SJCRH30 (cell line): ENCODE results near the gene OPCML. TPM values are rescaled to one million over a fixed set of nuclear protein-coding genes. Genes with fewer than 3 reads are reported as not detected.

Experiments
- DNase-seq, 2 experiments: peaks; one replicate each; pipeline ENCODE4 v3.0.0-alpha.2; 2015 to 2020
- H3K27ac ChIP-seq: fragments of 250-450 bp; sonication (Bioruptor Pico); 2 replicates; pipeline ENCODE4 v1.5.1; 2020; ENCODE audit warnings: mild to moderate bottlenecking, moderate library complexity
- H3K27me3 ChIP-seq: fragments of 250-450 bp; sonication (Bioruptor Pico); 2 replicates; pipeline ENCODE4 v1.5.1; 2020; ENCODE audit warnings: mild to moderate bottlenecking, moderate library complexity
- H3K36me3 ChIP-seq: fragments of 250-450 bp; sonication (Bioruptor Pico); 2 replicates; pipeline ENCODE4 v1.5.1; 2020; ENCODE audit warnings: mild to moderate bottlenecking, moderate library complexity
- H3K4me1 ChIP-seq: fragments of 250-450 bp; sonication (Bioruptor Pico); 2 replicates; pipeline ENCODE4 v1.5.1; 2020; ENCODE audit warnings: mild to moderate bottlenecking, moderate library complexity
- H3K4me3 ChIP-seq: fragments of 250-450 bp; sonication (Bioruptor Pico); 2 replicates; pipeline ENCODE4 v1.5.1; 2020; ENCODE audit warnings: mild to moderate bottlenecking, moderate library complexity
- H3K9me3 ChIP-seq: fragments of 250-450 bp; sonication (Bioruptor Pico); replicated peaks from 2 replicates; pipeline ENCODE4 v1.5.1; 2020; ENCODE audit warnings: mild to moderate bottlenecking, moderate library complexity
- total RNA-seq: library from RNA; depleted of rRNA; stranded (reverse); fragments of >200 nt; shearing (Covaris generic); gene quantifications from 2 replicates; pipeline ENCODE4 v1.2.3, GENCODE V29; 2014

Gene OPCML
- total RNA-seq, 1 experiment from 2014 or later, result not detected

GRCh38 chr11:133020372-133020714 lies 512.0 kb downstream of the OPCML start:
- H3K4me3 ChIP-seq, result no peak overlapping the region
- no peaks in the 10 kb centered on the region for H3K4me1 ChIP-seq
- no peaks in the 10 kb centered on the region for H3K9me3 ChIP-seq
- no peak for DNase-seq
- H3K27me3 ChIP-seq, result no peaks in the 10 kb centered on the region
- H3K27ac ChIP-seq, result no peak overlapping the region
- no peaks in the 10 kb centered on the region for H3K36me3 ChIP-seq

GRCh38 chr11:133019545-133020371 lies 512.5 kb downstream of the OPCML start:
- Histone ChIP-seq H3K4me1 (no peaks in the 10 kb centered on the region), H3K36me3 (no peaks in the 10 kb centered on the region), H3K4me3 (no peak overlapping the region)

GRCh38 chr11:133015457-133015856 lies 516.8 kb downstream of the OPCML start:
- H3K9me3 ChIP-seq, result no peaks in the 10 kb centered on the region
- no peaks in the 10 kb centered on the region for H3K36me3 ChIP-seq
- H3K27me3 ChIP-seq, result no peaks in the 10 kb centered on the region
- no peak overlapping the region for H3K27ac ChIP-seq
- no peak for DNase-seq
- H3K4me3 ChIP-seq, result no peak overlapping the region
- no peaks in the 10 kb centered on the region for H3K4me1 ChIP-seq

More at GRCh38 chr11:133019545-133020371, 512.5 kb downstream of the OPCML start:
- DNase-seq, result no peak
- H3K27me3 ChIP-seq, result no peaks in the 10 kb centered on the region
- no peak overlapping the region for H3K27ac ChIP-seq
- H3K9me3 ChIP-seq, result no peaks in the 10 kb centered on the region

GRCh38 chr11:133014337-133014736 lies 518.0 kb downstream of the OPCML start:
- no peaks in the 10 kb centered on the region for H3K4me1 ChIP-seq
- H3K27me3 ChIP-seq, result no peaks in the 10 kb centered on the region

GRCh38 chr11:133012803-133013202 lies 519.5 kb downstream of the OPCML start:
- H3K27me3 ChIP-seq, result no peaks in the 10 kb centered on the region
- H3K27ac ChIP-seq, result no peak overlapping the region
- DNase-seq, result no peak
- H3K36me3 ChIP-seq, result no peaks in the 10 kb centered on the region
- H3K9me3 ChIP-seq, result no peaks in the 10 kb centered on the region
- no peak overlapping the region for H3K4me3 ChIP-seq
- no peaks in the 10 kb centered on the region for H3K4me1 ChIP-seq

More at GRCh38 chr11:133014337-133014736, 518.0 kb downstream of the OPCML start:
- H3K9me3 ChIP-seq, result no peaks in the 10 kb centered on the region
- no peak for DNase-seq
- H3K27ac ChIP-seq, result no peak overlapping the region
- H3K4me3 ChIP-seq, result no peak overlapping the region
- no peaks in the 10 kb centered on the region for H3K36me3 ChIP-seq

GRCh38 chr11:133011604-133012003 lies 520.7 kb downstream of the OPCML start:
- Histone ChIP-seq H3K36me3 (no peaks in the 10 kb centered on the region), H3K27ac (no peak overlapping the region), H3K27me3 (no peaks in the 10 kb centered on the region)

GRCh38 chr11:133007027-133007584 lies 525.2 kb downstream of the OPCML start:
- no peaks in the 10 kb centered on the region for H3K36me3 ChIP-seq
- H3K27ac ChIP-seq, result no peak overlapping the region
- H3K27me3 ChIP-seq, result no peaks in the 10 kb centered on the region
- H3K4me3 ChIP-seq, result no peak overlapping the region
- no peaks in the 10 kb centered on the region for H3K4me1 ChIP-seq
- no peak for DNase-seq
- H3K9me3 ChIP-seq, result no peaks in the 10 kb centered on the region

More at GRCh38 chr11:133011604-133012003, 520.7 kb downstream of the OPCML start:
- Histone ChIP-seq H3K9me3 (no peaks in the 10 kb centered on the region), H3K4me3 (no peak overlapping the region), H3K4me1 (no peaks in the 10 kb centered on the region)
- no peak for DNase-seq

- Histone ChIP-seq H3K27ac (no peak overlapping the region), H3K9me3 (no peaks in the 10 kb centered on the region), H3K27me3 (no peaks in the 10 kb centered on the region), H3K36me3 (no peaks in the 10 kb centered on the region), H3K4me3 (no peak overlapping the region), H3K4me1 (no peaks in the 10 kb centered on the region)
- no peak for DNase-seq
Observed at GRCh38 chr11:133004369-133004768, 527.9 kb downstream of the OPCML start.

GRCh38 chr11:132999516-132999915 lies 532.8 kb downstream of the OPCML start:
- no peak for DNase-seq
- Histone ChIP-seq H3K4me3 (no peak overlapping the region), H3K9me3 (no peaks in the 10 kb centered on the region), H3K27me3 (no peaks in the 10 kb centered on the region), H3K27ac (no peak overlapping the region), H3K4me1 (no peaks in the 10 kb centered on the region), H3K36me3 (no peaks in the 10 kb centered on the region)

- Histone ChIP-seq H3K27me3 (no peaks in the 10 kb centered on the region), H3K36me3 (no peaks in the 10 kb centered on the region), H3K4me1 (no peaks in the 10 kb centered on the region), H3K4me3 (no peak overlapping the region), H3K9me3 (no peaks in the 10 kb centered on the region), H3K27ac (no peak overlapping the region)
- DNase-seq, result no peak
Observed at GRCh38 chr11:132999031-132999430, 533.3 kb downstream of the OPCML start.

- H3K4me3 ChIP-seq, result no peak overlapping the region
- no peaks in the 10 kb centered on the region for H3K36me3 ChIP-seq
- DNase-seq, result no peak
- no peaks in the 10 kb centered on the region for H3K4me1 ChIP-seq
- no peak overlapping the region for H3K27ac ChIP-seq
- no peaks in the 10 kb centered on the region for H3K9me3 ChIP-seq
- no peaks in the 10 kb centered on the region for H3K27me3 ChIP-seq
Observed at GRCh38 chr11:132997396-132997795, 534.9 kb downstream of the OPCML start.

- no peaks in the 10 kb centered on the region for H3K4me1 ChIP-seq
- DNase-seq, result no peak
- H3K36me3 ChIP-seq, result no peaks in the 10 kb centered on the region
- H3K9me3 ChIP-seq, result no peaks in the 10 kb centered on the region
- H3K27me3 ChIP-seq, result no peaks in the 10 kb centered on the region
- no peak overlapping the region for H3K4me3 ChIP-seq
- no peak overlapping the region for H3K27ac ChIP-seq
Observed at GRCh38 chr11:132994966-132995365, 537.3 kb downstream of the OPCML start.

GRCh38 chr11:132993991-132994502 lies 538.3 kb downstream of the OPCML start:
- Histone ChIP-seq H3K36me3 (no peaks in the 10 kb centered on the region), H3K27me3 (no peaks in the 10 kb centered on the region), H3K9me3 (no peaks in the 10 kb centered on the region), H3K4me1 (no peaks in the 10 kb centered on the region), H3K4me3 (no peak overlapping the region), H3K27ac (no peak overlapping the region)
- no peak for DNase-seq

- Histone ChIP-seq H3K27ac (no peak overlapping the region), H3K9me3 (no peaks in the 10 kb centered on the region), H3K36me3 (no peaks in the 10 kb centered on the region), H3K27me3 (no peaks in the 10 kb centered on the region), H3K4me3 (no peak overlapping the region), H3K4me1 (no peaks in the 10 kb centered on the region)
- DNase-seq, result no peak
Observed at GRCh38 chr11:132992838-132993631, 539.3 kb downstream of the OPCML start.

GRCh38 chr11:132988411-132988810 lies 543.9 kb downstream of the OPCML start:
- no peaks in the 10 kb centered on the region for H3K36me3 ChIP-seq
- H3K27ac ChIP-seq, result no peak overlapping the region

More at GRCh38 chr11:132988411-132988810, 543.9 kb downstream of the OPCML start:
- no peak for DNase-seq
- Histone ChIP-seq H3K27me3 (no peaks in the 10 kb centered on the region), H3K4me1 (no peaks in the 10 kb centered on the region), H3K4me3 (no peak overlapping the region), H3K9me3 (no peaks in the 10 kb centered on the region)
